Tibial nerve (tissue), 4 donors: ENCODE results near the gene TP53AIP1. TPM values are rescaled to one million over a fixed set of nuclear protein-coding genes. Genes with fewer than 3 reads are reported as not detected.

Experiments used
- DNase-seq, 2 donors: peaks; one replicate each; pipeline ENCODE4 v3.0.0-alpha.2; 2019; ENCODE audit warnings: low spot score in 2 of 2
- H3K27ac ChIP-seq, 4 donors: fragments of 200-600 bp; sonication (generic) in 3 of 4; one replicate each; pipeline ENCODE4 v1.5.1; 2017 to 2019; ENCODE audit warnings: mild to moderate bottlenecking in 1 of 4
- H3K27me3 ChIP-seq, 2 donors: fragments of 200-600 bp; sonication (generic) in 1 of 2; one replicate each; pipeline versions ENCODE4 v1.5.1 to v1.6.0; 2017 to 2019
- H3K36me3 ChIP-seq, 3 donors: fragments of 200-600 bp; sonication (generic); one replicate each; pipeline ENCODE4 v1.5.1; 2018 to 2019
- H3K4me1 ChIP-seq, 4 donors: fragments of 200-600 bp; sonication (generic) in 3 of 4; one replicate each; pipeline ENCODE4 v1.5.1; 2017 to 2019
- H3K4me3 ChIP-seq, 4 donors: fragments of 200-600 bp; sonication (generic) in 3 of 4; one replicate each; pipeline ENCODE4 v1.5.1; 2017 to 2019; ENCODE audit warnings: mild to moderate bottlenecking in 1 of 4, moderate library complexity in 1 of 4
- H3K9me3 ChIP-seq, 4 donors: fragments of 200-600 bp; sonication (generic) in 3 of 4; one replicate each; pipeline ENCODE4 v1.5.1; 2017 to 2019
- EP300 ChIP-seq, 2 donors: sonication (generic); formaldehyde crosslinking; IDR thresholded peaks; one replicate each; pipeline ENCODE4 v1.6.1; 2017; ENCODE audit warnings: antibody characterized with exemption in 2 of 2, mild to moderate bottlenecking in 1 of 2
- POLR2A ChIP-seq, 2 donors: fragments of 450-650 bp; IDR thresholded peaks; one replicate each; pipeline ENCODE4 v1.6.1; 2017; ENCODE audit warnings: antibody characterized with exemption in 2 of 2, mild to moderate bottlenecking in 2 of 2, moderate library complexity in 2 of 2
- WGBS, 2 donors: methylation state at CpG; one replicate each; pipeline ENCODE4 v1.1.5; 2018; 5-methylcytosine and 5-hydroxymethylcytosine counted together
- total RNA-seq, 4 donors: library from RNA; depleted of rRNA; stranded (reverse); fragments of >200 nt; gene quantifications; one replicate each; pipeline ENCODE4 v1.1.0, GENCODE V29; 2016
- TF ChIP-seq, protein P1 (sequence below), 5 experiments: fragments of 200-600 bp in 3 of 5; fragments of 450-650 bp in 2 of 5; sonication (generic) in 3 of 5; IDR thresholded peaks; one replicate each; pipeline ENCODE4 v1.5.1; 2016 to 2019; ENCODE audit warnings: antibody characterized with exemption in 5 of 5, mild to moderate bottlenecking in 3 of 5, moderate library complexity in 2 of 5

The TP53AIP1 gene
- total RNA-seq, 4 donors from 2014 or later = not detected

DNA sequence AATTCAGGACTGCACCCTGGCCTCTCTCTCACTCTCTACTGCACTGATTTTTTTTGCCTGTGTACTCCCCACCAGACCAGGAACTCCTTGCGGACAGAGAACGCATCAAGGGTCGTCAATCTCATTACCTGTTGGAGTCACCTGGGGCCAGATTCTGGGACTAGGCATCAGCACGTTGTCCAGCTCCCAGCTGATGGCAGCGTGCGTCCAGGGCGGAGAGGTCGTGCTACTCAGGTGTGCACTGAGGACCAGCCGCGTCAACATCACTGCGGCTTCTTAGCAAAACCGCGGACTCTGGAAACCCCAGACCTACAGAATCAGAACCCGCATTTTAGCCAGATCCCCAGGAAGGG, 38.4 kb downstream of the TP53AIP1 start:
- no peaks in the 10 kb centered on the region for H3K36me3 ChIP-seq
- WGBS, 2 donors = 47 to 75% methylated on average over 11 to 14 of the region's 14 CpGs
- no peak for DNase-seq
- H3K27ac ChIP-seq = peak overlapping the region in 1 of 4 donors; percentile 80
- peaks cover 0 to 37% of the 10 kb centered on the region in 2 donors for H3K27me3 ChIP-seq
- no peak overlapping the region for H3K4me3 ChIP-seq
- peaks cover 0 to 32% (median 13%) of the 10 kb centered on the region in 4 donors for H3K4me1 ChIP-seq
- H3K9me3 ChIP-seq = no peaks in the 10 kb centered on the region
- TF ChIP-seq POLR2A (IDR thresholded peaks at IDR 0.05) (no peak), EP300 (IDR thresholded peaks at IDR 0.05) (no peak)
- TF ChIP-seq, protein P1, sequence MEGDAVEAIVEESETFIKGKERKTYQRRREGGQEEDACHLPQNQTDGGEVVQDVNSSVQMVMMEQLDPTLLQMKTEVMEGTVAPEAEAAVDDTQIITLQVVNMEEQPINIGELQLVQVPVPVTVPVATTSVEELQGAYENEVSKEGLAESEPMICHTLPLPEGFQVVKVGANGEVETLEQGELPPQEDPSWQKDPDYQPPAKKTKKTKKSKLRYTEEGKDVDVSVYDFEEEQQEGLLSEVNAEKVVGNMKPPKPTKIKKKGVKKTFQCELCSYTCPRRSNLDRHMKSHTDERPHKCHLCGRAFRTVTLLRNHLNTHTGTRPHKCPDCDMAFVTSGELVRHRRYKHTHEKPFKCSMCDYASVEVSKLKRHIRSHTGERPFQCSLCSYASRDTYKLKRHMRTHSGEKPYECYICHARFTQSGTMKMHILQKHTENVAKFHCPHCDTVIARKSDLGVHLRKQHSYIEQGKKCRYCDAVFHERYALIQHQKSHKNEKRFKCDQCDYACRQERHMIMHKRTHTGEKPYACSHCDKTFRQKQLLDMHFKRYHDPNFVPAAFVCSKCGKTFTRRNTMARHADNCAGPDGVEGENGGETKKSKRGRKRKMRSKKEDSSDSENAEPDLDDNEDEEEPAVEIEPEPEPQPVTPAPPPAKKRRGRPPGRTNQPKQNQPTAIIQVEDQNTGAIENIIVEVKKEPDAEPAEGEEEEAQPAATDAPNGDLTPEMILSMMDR (IDR thresholded peaks at IDR 0.05) = no peak

DNA sequence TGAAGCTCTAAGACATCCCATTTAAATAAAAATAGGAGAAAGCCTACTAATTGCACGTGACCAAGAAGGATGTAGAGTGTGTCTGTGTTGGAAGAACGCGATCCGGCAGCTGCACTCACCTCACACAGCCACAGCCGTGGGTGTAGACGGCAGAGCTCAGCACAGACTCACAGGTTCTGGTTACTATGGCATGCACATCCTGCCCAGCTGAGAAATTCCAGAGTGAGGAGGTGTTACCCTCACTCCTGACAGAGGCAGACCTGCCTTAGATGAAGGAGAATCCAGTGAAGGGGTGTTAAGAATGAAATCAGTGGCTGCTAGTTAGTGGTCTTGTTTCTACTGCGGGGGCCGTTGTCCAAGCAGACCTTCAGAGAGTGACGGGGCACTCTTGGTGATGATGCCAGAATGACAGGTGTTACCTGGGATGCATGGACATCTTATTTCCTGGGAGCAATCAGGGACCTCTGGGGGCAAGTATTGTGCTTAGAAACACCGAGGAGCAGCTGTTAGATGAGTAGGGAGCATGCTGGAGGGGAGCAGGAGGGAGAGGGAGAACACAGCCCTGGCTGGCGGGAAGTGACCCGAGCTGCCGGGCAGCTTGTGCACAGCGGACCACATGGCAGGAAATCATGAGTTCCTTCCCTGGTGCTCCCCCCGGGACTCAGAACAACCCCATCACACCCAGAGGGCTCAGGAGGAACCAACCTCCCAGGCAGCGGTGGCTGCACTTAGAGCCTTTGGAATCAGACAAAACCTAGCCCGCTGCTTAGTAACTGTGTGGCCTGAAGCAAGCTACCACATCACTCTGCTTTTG, 39.2 kb downstream of the TP53AIP1 start:
- peaks cover 0 to 32% (median 13%) of the 10 kb centered on the region in 4 donors for H3K4me1 ChIP-seq
- no peaks in the 10 kb centered on the region for H3K36me3 ChIP-seq
- H3K9me3 ChIP-seq = no peaks in the 10 kb centered on the region
- no peak overlapping the region for H3K4me3 ChIP-seq
- H3K27ac ChIP-seq = peak overlapping the region in 1 of 4 donors; percentile 36
- TF ChIP-seq EP300 (IDR thresholded peaks at IDR 0.05) (peak in 1 of 2 donors; percentile 62), POLR2A (IDR thresholded peaks at IDR 0.05) (peak in 1 of 2 donors; percentile 24)
- TF ChIP-seq, protein P1 (IDR thresholded peaks at IDR 0.05) = no peak
- DNase-seq = peak in 1 of 2 donors; percentile 58
- peaks cover 0 to 37% of the 10 kb centered on the region in 2 donors for H3K27me3 ChIP-seq
- WGBS, 2 donors = 48 to 60% methylated on average over 16 to 17 of the region's 17 CpGs

DNA sequence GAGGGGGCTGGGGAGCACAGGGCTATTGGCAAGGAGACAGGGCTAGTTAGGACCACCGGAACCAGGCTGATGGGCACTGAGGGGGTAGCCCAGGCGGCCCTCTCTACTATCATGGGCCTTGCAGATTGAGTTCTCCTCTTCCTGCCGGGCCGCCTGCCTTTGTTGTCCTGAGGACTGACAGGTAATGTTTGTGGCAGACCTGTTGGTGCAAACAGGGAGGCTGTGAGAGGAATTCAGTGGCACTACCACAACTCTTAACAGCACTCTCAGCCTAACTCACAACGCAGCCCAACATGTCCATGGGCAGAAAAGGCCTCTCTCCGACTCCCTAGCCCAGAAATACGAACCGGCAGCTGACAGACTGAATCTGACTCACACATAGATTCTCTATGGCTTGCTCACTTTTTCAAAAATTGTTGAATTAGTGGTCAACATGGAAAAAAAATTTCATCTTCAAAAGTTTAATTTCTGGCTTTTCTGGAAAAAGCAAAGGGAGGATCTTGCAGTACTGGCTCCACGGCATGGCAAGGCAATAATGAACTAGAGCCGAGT, 40.1 kb downstream of the TP53AIP1 start:
- Histone ChIP-seq H3K36me3 (no peaks in the 10 kb centered on the region), H3K4me1 (peaks cover 0 to 32% (median 13%) of the 10 kb centered on the region in 4 donors), H3K27ac (no peak overlapping the region), H3K9me3 (no peaks in the 10 kb centered on the region), H3K4me3 (no peak overlapping the region), H3K27me3 (peaks cover 0 to 37% of the 10 kb centered on the region in 2 donors)
- TF ChIP-seq, protein P1 (IDR thresholded peaks at IDR 0.05) = no peak
- no peak for TF ChIP-seq EP300 (IDR thresholded peaks at IDR 0.05)
- TF ChIP-seq POLR2A (IDR thresholded peaks at IDR 0.05) = no peak
- no peak for DNase-seq
- 67 to 75% methylated on average over 10 of the region's 10 CpGs for WGBS, 2 donors

DNA sequence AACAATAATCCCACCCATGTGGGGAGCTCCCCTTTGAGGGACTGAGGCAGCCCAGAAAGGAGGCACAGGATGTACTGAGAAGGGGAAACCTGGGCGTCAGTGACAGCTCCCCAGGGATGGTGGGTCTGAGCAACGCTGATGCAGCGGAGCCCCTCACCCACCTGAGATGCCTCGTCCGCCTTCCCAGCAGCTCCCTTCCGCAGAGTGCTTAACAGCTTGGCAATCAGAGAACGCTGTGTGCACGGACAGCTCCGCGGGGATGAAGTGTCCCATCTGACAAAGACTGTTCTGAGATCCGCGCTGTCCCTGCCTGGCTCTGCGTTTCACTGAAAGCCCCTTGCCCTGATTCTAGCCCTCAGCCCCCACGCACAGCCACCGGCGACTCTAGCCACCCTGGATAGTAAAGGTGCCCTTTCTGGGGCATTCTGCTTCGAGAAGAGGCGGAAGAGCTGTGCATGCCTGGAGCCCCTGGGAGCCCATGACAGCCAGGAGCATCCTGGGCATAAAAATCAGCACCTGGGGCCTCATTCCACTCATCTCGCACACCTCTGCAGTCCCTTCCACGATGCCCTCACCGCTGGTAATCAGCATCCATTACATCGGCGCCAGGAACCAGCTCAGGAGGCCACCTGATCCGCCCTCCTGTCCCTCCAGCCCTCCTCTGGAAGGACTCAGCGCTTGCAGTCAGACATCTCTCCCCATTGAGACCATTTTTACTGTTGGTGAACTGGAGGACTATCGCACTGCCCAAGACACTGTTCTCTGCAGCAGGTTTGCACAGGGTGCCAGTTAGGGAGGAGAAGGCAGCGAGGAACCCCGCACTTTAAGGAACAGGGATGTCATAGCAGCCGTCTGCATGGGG, 40.8 kb downstream of the TP53AIP1 start:
- DNase-seq = no peak
- no peaks in the 10 kb centered on the region for H3K9me3 ChIP-seq
- H3K4me1 ChIP-seq = peaks cover 0 to 32% (median 13%) of the 10 kb centered on the region in 4 donors
- no peak overlapping the region for H3K27ac ChIP-seq
- no peak overlapping the region for H3K4me3 ChIP-seq
- H3K27me3 ChIP-seq = peaks cover 0 to 33% of the 10 kb centered on the region in 2 donors
- TF ChIP-seq, protein P1 (IDR thresholded peaks at IDR 0.05) = no peak
- no peak for TF ChIP-seq POLR2A (IDR thresholded peaks at IDR 0.05)
- no peak for TF ChIP-seq EP300 (IDR thresholded peaks at IDR 0.05)
- H3K36me3 ChIP-seq = no peaks in the 10 kb centered on the region
- 48 to 50% methylated on average over 14 to 29 of the region's 29 CpGs for WGBS, 2 donors
